Measurements from ENCODE around the gene ERGIC1. TPM values are rescaled to one million over a fixed set of nuclear protein-coding genes. Genes with fewer than 3 reads are reported as not detected.
A peak's percentile ranks its signal among the peaks of the same experiment; 100 is the strongest.

The ERGIC1 gene
- total RNA-seq, 2 donors from 2014 or later, result 228 to 380 TPM

DNA sequence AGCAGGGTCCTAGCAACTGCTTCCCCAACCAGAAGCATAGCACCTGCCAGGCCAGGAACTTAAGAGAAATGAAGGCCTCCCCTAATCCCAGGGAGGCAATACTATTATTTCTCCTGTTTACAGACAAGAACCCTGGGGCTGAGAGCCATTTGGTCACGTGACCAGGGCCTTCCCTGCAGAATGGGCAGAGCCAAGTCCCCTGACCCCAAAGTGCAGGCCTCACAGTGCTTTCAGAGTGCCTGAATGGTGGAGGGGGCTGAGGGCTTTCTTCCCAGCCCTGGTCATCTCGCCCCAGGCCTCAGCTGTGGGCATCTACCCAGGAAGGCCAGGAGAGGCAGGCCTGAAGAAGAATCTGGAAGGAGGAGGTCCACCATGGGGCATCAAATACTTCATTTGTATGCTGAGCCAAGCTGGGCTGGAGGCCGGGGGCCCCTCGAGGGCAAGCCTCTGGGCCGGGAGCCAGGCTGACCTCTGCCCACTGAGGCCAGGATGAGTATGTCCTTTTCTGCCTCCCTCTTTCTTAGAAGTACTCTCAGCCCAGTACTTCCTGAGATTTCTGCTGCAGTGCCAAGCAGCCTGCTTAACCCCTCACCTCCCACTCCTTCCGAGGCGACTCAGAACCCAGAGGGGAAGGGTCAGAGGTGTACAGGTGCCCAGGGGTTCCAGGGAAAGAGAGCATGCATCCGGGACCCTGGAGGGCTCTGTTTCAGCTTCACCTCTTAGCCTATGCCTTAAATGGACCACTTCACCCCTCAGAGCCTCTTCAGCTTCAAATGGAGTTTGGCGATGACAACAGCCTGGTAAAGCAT, 44.2 kb upstream of the ERGIC1 start:
- Histone ChIP-seq H3K36me3 (no peaks in the 10 kb centered on the region), H3K4me3 (no peak overlapping the region), H3K4me1 (replicated peaks) (no peaks in the 10 kb centered on the region), H3K27ac (peak overlapping the region; percentile 26 to 57), H3K27me3 (replicated peaks; ENCODE audit: insufficient read depth) (no peaks in the 10 kb centered on the region), H3K9me3 (no peaks in the 10 kb centered on the region)
- DNase-seq (ENCODE audit: low spot score), result no peak
- 76% methylated on average over 9 of the region's 9 CpGs for WGBS
- intact Hi-C loops (cut with DNase I), result no loop called here
- no peak for TF ChIP-seq POLR2A (IDR thresholded peaks at IDR 0.05)
- TF ChIP-seq, protein P1, sequence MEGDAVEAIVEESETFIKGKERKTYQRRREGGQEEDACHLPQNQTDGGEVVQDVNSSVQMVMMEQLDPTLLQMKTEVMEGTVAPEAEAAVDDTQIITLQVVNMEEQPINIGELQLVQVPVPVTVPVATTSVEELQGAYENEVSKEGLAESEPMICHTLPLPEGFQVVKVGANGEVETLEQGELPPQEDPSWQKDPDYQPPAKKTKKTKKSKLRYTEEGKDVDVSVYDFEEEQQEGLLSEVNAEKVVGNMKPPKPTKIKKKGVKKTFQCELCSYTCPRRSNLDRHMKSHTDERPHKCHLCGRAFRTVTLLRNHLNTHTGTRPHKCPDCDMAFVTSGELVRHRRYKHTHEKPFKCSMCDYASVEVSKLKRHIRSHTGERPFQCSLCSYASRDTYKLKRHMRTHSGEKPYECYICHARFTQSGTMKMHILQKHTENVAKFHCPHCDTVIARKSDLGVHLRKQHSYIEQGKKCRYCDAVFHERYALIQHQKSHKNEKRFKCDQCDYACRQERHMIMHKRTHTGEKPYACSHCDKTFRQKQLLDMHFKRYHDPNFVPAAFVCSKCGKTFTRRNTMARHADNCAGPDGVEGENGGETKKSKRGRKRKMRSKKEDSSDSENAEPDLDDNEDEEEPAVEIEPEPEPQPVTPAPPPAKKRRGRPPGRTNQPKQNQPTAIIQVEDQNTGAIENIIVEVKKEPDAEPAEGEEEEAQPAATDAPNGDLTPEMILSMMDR (IDR thresholded peaks at IDR 0.05), result no peak

DNA sequence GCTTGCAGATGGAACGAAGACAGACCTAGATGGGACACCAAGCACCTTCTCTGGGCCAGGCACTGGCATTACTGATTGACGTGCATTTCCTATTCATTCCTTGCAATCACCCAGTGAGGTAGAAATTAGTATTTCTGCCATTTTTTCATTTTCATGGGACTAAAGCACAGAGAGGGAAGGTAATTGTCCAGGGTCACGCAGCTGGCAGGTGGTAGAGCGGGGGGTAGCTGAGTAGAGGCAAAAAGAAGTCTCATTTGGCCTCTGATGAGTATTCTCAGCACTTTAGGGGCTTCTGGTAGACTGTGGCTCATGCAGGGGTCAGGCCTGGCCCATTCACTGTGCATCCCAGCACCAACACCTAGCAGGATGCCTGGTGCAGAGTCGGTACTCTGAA, 43.6 kb upstream of the ERGIC1 start:
- Histone ChIP-seq H3K27me3 (replicated peaks; ENCODE audit: insufficient read depth) (no peaks in the 10 kb centered on the region), H3K27ac (no peak overlapping the region), H3K9me3 (no peaks in the 10 kb centered on the region), H3K4me1 (replicated peaks) (no peaks in the 10 kb centered on the region), H3K4me3 (no peak overlapping the region), H3K36me3 (no peaks in the 10 kb centered on the region)
- no peak for DNase-seq (ENCODE audit: low spot score)
- 74% methylated on average over 5 of the region's 5 CpGs for WGBS
- intact Hi-C loops (cut with DNase I), result no loop called here
- TF ChIP-seq POLR2AphosphoS5 (IDR thresholded peaks at IDR 0.05), result no peak
- TF ChIP-seq POLR2A (IDR thresholded peaks at IDR 0.05), result no peak
- TF ChIP-seq, protein P1 (IDR thresholded peaks at IDR 0.05), result no peak

DNA sequence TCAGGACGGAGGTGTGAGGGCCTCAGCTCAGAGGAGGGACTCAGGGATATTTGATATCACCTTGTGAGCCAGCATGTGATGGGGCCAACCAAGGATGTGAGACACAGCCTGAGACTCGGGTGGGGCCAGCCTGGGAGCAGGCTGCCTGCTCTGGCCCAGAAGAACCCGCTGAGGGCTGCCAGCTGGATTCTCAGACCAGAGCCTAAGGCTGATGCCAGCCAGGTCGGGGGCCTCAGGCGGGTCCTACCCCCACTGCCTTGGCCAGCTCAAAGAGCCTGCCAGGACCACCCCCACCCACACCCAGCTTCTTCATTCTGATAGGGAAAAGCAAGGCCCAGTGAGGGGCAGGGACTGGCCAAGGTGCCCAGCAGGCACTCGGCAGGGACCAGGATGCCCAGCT, 42.8 kb upstream of the ERGIC1 start:
- Histone ChIP-seq H3K27ac (no peak overlapping the region), H3K36me3 (no peaks in the 10 kb centered on the region), H3K27me3 (replicated peaks; ENCODE audit: insufficient read depth) (no peaks in the 10 kb centered on the region), H3K4me1 (replicated peaks) (no peaks in the 10 kb centered on the region), H3K4me3 (no peak overlapping the region), H3K9me3 (no peaks in the 10 kb centered on the region)
- no peak for TF ChIP-seq POLR2AphosphoS5 (IDR thresholded peaks at IDR 0.05)
- TF ChIP-seq POLR2A (IDR thresholded peaks at IDR 0.05), result no peak
- TF ChIP-seq, protein P1 (IDR thresholded peaks at IDR 0.05), result no peak
- intact Hi-C loops (cut with DNase I), result no loop called here
- DNase-seq (ENCODE audit: low spot score), result no peak
- 74% methylated on average over 5 of the region's 6 CpGs for WGBS

DNA sequence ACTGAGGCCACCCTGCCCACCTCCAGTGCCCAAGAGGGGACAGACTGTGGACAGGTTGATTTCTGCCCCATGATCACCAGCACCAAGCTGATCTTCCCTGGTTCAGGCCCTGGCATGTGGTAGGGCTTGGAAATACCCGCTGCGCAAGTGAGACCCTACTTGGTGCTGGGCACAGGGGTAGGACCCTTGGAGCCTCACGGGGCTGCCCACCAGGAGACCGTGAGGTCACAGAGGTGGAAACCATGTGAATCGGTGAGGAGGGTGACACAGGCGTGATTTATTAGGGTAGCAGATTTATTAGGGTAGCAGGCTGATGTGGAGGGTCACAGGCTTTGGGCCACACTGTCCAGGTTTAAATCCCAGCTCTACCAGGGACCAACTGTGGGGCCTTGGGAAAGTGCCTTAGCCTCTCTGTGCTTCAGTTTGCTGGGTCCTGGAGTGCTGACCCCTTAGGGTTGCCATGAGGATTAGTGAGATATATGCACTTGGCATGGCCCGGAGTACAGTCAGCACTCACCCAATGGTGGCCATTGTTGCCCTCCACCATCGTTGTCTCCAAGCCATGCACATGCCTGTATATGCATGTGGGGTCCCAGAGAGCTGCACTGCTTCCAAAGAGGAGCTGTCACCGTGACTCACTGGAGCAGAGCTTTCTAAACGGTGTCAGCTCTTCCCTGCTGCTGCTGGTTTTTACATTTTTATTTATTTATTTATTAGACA, 42.2 kb upstream of the ERGIC1 start:
- DNase-seq (ENCODE audit: low spot score), result no peak
- TF ChIP-seq, protein P1 (IDR thresholded peaks at IDR 0.05), result no peak
- no peak for TF ChIP-seq POLR2AphosphoS5 (IDR thresholded peaks at IDR 0.05)
- no peak for TF ChIP-seq POLR2A (IDR thresholded peaks at IDR 0.05)
- no peak overlapping the region for H3K4me3 ChIP-seq
- no peaks in the 10 kb centered on the region for H3K27me3 ChIP-seq (replicated peaks; ENCODE audit: insufficient read depth)
- H3K36me3 ChIP-seq, result no peaks in the 10 kb centered on the region
- no peaks in the 10 kb centered on the region for H3K9me3 ChIP-seq
- H3K27ac ChIP-seq, result no peak overlapping the region
- intact Hi-C loops (cut with DNase I), result no loop called here
- 88% methylated on average over 10 of the region's 10 CpGs for WGBS
- H3K4me1 ChIP-seq (replicated peaks), result no peaks in the 10 kb centered on the region

Data from prostate gland (tissue), 2 donors.